Pons (tissue), 1 donor: ENCODE measurements around the gene MICALL1.

Source experiments
- DNase-seq: peaks from one replicate; pipeline ENCODE4 v3.0.0-alpha.2; 2016; ENCODE audit warnings: low spot score

Gene MICALL1

DNA sequence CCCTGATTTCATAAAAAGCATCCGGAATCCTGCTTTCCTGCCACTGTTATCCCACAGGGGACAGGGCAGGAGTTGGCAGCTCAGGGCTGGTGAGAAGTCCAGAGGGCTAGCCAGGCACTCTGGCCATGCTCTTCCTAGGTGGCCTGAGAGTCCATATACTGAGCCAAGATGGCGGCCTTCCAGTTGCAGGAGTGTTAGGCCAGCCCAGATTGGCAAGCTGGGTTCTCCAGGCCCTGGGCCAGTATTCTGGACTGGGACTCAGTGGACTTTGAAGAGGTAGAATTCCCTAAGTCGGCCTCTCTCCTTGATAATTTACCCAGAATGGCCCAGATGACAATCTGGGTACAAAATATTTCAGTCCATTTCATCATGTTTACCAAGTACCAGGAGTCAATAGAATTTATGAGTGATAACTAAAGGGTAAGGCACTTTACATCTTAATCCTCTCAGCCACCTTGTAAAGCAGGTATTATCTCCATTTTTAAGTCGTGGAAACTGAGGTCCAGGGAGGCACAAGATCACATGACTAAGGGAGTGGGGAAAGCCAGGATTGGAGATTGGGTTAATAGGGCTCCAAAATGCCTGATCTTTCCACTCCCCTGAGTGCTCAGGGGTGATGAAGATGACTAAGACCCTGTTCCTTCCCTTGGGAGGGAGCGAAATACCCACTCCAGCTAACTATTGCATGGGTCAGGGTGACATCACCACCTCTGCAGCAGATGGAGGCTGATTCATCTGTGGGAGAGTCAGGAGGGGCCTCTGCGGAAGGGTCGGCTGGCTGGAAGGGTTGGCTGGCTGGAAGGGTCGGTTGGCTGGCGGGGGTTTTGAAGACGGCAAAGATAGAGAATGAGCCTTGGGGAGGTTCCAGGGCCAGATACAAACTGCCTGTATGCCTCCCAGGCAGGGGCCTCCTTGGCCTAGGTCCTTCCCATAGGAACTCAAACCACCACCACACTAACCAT lies 1.2 kb upstream of the MICALL1 start:
- peak; percentile 49 for DNase-seq

DNA sequence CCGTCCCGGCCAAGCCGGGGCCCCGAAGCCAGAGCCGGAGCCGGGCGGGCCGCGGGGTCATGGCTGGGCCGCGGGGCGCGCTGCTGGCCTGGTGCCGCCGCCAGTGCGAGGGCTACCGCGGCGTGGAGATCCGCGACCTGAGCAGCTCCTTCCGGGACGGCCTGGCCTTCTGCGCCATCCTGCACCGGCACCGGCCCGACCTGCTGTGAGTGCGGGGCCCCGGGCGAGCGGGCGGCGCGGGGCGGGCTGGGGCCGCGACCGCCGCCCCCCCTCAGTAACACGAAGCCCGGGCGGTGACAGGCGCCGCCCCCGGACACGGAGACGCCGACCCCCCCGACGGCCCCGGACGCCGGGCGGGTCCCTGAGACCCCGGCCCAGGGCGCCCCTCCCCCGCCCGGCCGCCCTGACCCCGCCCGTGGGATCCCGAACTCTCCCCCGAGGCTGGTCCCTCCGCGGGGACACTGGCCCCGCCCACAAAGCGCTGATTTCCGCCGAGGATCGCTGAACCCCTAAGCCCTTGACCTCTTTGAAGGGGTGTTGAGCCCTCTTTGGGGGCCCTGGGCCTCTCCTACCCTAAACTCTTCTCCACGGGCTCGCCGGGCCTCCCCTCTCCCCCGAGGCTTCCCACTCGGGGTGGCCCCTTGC lies 389 bp downstream of the MICALL1 start:
- DNase-seq = no peak

DNA sequence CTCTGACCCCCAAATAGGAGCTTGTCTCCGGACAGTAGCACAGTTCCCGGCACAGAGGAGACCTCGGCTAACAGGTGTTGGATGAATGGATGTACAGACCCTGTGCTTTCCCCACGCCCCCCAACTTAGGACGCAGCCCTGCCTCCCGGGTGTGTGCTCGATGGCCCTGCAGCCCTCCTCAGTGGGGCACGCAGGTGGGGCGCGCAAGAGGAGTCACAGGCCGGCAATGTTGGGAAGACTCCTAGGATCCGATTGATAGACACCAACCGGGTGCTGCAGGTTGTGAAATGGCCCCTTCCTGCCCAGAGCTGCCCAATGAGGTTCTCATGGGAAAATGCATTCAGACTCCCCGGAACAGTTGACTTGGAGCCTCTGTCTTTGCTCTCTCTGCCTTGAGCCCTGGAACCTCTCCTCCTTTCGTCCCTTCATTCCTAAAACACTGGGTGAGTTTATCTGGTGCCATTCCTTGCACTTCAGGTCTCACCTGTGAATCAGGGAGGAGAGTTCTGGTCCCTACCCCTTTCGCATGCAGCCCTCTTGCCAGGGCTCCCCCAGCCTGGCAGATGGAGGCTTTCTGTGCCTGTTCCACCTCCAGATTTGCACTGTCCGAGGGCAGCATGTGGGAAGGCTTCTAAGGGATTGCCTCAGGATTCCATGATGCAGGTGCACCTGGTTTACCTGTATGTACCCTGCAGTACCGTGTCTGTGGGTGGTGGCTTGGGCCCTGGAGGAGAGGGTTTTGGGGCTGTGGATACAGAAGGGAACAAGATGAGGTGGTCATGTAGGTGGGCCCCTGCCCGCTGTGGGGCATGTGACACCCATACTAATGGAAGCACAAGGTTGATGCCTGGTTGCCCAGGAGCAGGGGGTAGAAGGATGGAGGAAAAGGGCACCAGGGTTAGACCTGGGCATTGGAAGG lies 1.2 kb downstream of the MICALL1 start:
- no peak for DNase-seq

- DNase-seq = no peak
Observed at GRCh38 chr22:37909766-37910165, 3.7 kb downstream of the MICALL1 start.

- DNase-seq = no peak
Observed at GRCh38 chr22:37910890-37911672, 5.0 kb downstream of the MICALL1 start.

- no peak for DNase-seq
Observed at GRCh38 chr22:37911697-37912096, 5.6 kb downstream of the MICALL1 start.

- DNase-seq = no peak
Observed at GRCh38 chr22:37912171-37912570, 6.1 kb downstream of the MICALL1 start.

DNA sequence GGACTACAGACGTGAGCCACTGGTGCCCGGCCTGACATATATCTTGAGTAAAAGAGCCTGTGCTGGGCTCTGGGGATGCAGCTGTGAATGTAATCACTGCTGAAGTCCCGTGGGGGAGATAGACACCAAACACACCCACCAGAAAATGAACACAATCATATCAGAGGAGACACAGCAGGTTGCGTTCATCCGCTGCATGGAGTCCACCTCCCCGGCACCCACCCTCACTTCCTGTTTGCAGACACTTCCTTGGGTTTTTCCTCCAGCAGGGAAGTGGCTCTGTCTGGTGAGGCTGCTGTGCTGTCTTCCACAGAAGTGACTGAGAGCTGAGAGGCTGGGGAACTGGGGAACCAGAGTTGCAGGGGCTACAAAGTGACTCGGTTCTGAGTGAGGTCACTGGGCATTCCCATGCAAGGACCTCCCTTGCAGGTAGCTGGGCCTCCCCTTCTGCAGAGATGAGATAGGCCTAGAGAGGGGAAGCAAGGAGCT lies 7.2 kb downstream of the MICALL1 start:
- DNase-seq = no peak

DNA sequence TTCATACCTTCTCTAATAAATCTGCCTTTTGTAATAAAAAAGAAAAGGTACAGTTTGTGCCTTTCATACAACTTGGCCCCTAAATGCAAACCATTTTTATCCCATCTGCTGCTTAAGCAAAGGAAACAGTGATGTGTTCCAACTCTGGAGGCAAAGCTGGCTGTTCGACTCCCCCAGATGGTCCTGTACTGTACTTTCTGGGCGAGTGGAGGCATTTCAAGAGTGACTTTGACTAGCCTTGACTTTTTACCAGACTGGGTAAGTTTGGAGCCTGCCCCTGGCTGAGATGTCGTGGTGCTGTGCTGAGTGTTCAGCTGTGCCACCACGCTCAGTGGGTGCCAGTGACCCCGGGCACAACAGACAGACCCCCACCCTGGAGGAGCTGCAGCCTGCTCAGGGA lies 10.2 kb downstream of the MICALL1 start:
- no peak for DNase-seq

- DNase-seq = no peak
Observed at GRCh38 chr22:37917874-37918548, 11.9 kb downstream of the MICALL1 start.

DNA sequence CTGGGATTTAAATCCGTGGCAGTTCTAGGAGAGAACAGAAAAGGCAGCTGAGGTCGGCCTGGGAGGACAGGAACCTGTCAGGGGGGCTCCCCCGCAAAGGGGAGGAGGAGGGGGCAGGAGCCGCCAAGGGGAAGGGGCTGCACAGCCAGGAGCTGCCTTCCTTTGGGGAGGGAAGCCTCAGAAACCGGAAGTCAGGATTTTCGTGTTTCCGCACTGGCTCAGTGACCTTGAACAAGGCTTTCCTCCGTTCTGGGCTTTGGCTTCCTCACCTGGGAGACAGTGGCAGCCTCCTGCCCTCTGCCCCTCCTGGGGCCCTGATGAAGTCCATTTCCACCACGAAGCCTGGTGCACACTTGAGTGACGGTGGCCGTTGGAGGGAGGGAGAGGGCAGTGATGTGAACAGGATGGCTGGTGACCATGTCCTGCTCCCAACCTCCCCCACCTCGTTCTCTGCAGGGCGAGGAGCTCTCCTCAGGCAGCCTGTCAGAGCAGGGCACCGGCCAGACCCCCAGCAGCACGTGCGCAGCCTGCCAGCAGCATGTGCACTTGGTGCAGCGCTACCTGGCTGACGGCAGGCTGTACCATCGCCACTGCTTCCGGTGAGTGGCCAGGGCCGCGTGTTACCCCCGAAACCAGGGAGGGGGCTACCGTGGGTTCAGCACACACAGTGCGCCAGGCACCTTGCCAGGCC lies 12.6 kb downstream of the MICALL1 start:
- no peak for DNase-seq

GRCh38 chr22:37920126-37920525 lies 14.0 kb downstream of the MICALL1 start:
- no peak for DNase-seq

DNA sequence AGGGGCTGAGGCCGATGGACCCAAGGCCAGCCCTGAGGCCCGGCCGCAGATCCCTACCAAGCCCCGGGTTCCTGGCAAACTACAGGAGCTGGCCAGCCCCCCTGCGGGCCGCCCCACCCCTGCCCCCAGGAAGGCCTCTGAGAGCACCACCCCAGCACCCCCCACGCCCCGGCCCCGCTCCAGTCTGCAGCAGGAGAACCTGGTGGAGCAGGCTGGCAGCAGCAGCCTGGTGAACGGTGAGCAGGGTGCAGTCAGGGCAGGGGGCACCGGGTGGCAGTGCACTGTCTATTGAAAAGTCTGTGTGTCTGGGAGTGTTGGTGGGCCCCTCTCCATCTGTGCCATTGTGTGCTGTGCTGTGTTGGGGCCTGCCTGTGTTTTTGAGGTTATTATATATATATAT lies 16.1 kb downstream of the MICALL1 start:
- DNase-seq = no peak

- no peak for DNase-seq
Observed at GRCh38 chr22:37923927-37924326, 17.8 kb downstream of the MICALL1 start.

DNA sequence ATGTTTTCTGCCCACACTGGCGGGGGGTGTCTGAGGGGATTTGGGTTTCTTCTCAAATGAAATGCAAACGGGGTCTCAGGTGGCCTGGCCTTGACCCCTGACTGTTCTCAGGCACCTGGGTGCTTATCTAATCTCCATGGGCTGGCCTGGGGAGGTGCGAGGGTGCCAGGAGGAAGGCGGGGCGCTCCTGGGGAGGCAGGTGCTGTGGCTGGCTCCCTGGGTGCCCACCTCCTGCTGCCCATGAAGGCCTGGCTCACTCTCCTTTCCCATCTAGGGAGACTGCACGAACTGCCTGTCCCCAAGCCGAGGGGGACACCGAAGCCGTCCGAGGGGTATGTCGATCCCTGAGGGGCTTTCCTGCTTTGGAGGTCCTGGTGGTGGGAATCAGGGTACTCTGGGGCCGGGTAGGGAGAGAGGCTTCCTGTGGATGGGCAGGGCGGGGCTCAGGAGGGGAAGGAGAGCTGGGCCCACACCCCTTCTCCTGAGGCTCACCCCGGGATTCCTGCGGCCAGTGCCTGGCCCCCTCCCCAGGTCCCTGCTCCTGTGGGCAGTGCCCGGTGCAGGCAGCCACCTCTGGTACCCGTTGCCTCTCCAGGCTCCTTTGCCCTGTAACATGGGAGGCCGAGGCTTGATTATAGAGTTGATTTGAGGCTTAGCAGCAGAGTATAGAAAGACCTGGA lies 18.4 kb downstream of the MICALL1 start:
- no peak for DNase-seq

DNA sequence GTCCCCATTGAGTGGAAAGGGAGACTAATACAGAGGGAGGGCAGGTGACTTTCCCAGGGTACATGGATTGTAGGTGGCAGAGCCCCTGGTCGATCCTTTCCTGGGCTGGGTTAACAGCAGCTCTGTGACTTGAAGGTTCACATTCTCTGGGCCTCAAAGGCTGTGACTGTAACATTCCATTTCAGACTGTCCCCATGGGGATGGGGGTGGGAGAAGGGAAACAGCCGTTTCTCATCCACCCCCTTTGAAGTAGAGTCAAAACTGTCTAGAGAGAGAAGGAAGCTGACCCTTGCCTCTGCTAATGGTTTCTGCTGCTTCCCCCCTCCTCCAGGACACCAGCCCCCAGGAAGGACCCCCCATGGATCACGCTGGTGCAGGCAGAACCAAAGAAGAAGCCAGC lies 19.2 kb downstream of the MICALL1 start:
- no peak for DNase-seq

DNA sequence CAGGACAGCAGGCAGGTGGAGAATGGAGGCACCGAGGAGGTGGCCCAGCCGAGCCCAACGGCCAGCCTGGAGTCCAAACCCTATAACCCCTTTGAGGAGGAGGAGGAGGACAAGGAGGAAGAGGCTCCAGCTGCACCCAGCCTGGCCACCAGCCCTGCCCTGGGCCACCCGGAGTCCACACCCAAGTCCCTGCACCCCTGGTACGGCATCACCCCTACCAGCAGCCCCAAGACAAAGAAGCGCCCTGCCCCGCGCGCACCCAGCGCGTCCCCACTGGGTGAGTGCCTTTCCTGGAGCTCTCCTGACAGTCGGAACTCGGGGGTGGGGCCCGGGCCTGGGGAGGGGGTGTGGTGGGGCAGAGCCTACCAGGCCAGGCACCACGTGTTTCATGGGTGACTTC lies 19.7 kb downstream of the MICALL1 start:
- no peak for DNase-seq

GRCh38 chr22:37926358-37926757 lies 20.3 kb downstream of the MICALL1 start:
- no peak for DNase-seq
